Mesenchymal stem cell (in vitro differentiated cells and primary cell): ENCODE results near the gene GARIN3.

Experiments used
- DNase-seq: peaks from one replicate; pipeline ENCODE4 v3.0.0-alpha.2; 2013
- H2AFZ ChIP-seq: one replicate; pipeline ENCODE4 v1.6.1; 2013; ENCODE audit warnings: low read depth, mild to moderate bottlenecking, control low read depth, inconsistent platforms, low read length, moderate library complexity
- H2AK5ac ChIP-seq: 2 replicates; pipeline ENCODE4 v1.6.1; 2013; ENCODE audit warnings: low read length, moderate library complexity, mild to moderate bottlenecking, inconsistent platforms; ENCODE audit not compliant: severe bottlenecking
- H2BK120ac ChIP-seq: one replicate; pipeline ENCODE4 v1.6.1; 2013; ENCODE audit warnings: low read depth, mild to moderate bottlenecking, inconsistent platforms, low read length, moderate library complexity
- H2BK12ac ChIP-seq, 2 experiments: one replicate each; pipeline ENCODE4 v1.6.1; 2013; ENCODE audit warnings: inconsistent platforms in 2 of 2, low read length in 2 of 2, mild to moderate bottlenecking in 2 of 2, moderate library complexity in 2 of 2, control low read depth in 1 of 2
- H2BK15ac ChIP-seq: one replicate; pipeline ENCODE4 v1.6.1; 2013; ENCODE audit warnings: mild to moderate bottlenecking, low read depth, inconsistent platforms; ENCODE audit not compliant: poor library complexity, severe bottlenecking
- H2BK5ac ChIP-seq: 2 replicates; pipeline ENCODE4 v1.6.1; 2013; ENCODE audit warnings: low read depth, mild to moderate bottlenecking, low read length, control low read depth, inconsistent platforms; ENCODE audit not compliant: poor library complexity, severe bottlenecking
- H3K14ac ChIP-seq, 2 experiments: one replicate each; pipeline ENCODE4 v1.6.1; 2013; ENCODE audit warnings: inconsistent platforms in 2 of 2, low read length in 2 of 2, control low read depth in 1 of 2, mild to moderate bottlenecking in 1 of 2, moderate library complexity in 1 of 2
- H3K18ac ChIP-seq, 2 experiments: one replicate each; pipeline ENCODE4 v1.6.1; 2013; ENCODE audit warnings: inconsistent platforms in 2 of 2, low read length in 2 of 2, control low read depth in 1 of 2, low read depth in 1 of 2, mild to moderate bottlenecking in 1 of 2
- H3K23ac ChIP-seq, 2 experiments: one replicate each; pipeline ENCODE4 v1.6.1; 2013; ENCODE audit warnings: inconsistent platforms in 2 of 2, low read length in 2 of 2, mild to moderate bottlenecking in 2 of 2, moderate library complexity in 2 of 2, control low read depth in 1 of 2
- H3K27ac ChIP-seq: 2 replicates; pipeline ENCODE4 v1.5.1; 2013; ENCODE audit warnings: mild to moderate bottlenecking, moderate library complexity, low read length, control low read depth, inconsistent platforms; ENCODE audit not compliant: poor library complexity, severe bottlenecking
- H3K27me3 ChIP-seq, 2 experiments: 2 replicates each; pipeline versions ENCODE4 v1.6.1 to v1.7.0; 2013; ENCODE audit warnings: low read length in 2 of 2, mild to moderate bottlenecking in 2 of 2, moderate library complexity in 2 of 2, control low read depth in 1 of 2, inconsistent platforms in 1 of 2; ENCODE audit not compliant: control insufficient read depth in 1 of 2, insufficient read depth in 1 of 2
- H3K36me3 ChIP-seq, 2 experiments: 2 replicates each; pipeline versions ENCODE4 v1.6.1 to v1.7.0; 2013; ENCODE audit warnings: low read length in 2 of 2, control low read depth in 1 of 2, inconsistent platforms in 1 of 2, low read depth in 1 of 2, mild to moderate bottlenecking in 1 of 2; ENCODE audit not compliant: insufficient read depth in 2 of 2, control insufficient read depth in 1 of 2
- H3K4ac ChIP-seq, 2 experiments: one replicate each; pipeline ENCODE4 v1.6.1; 2013; ENCODE audit warnings: inconsistent platforms in 2 of 2, low read length in 2 of 2, mild to moderate bottlenecking in 2 of 2, moderate library complexity in 2 of 2, control low read depth in 1 of 2, low read depth in 1 of 2
- H3K4me1 ChIP-seq: 2 replicates; pipeline ENCODE4 v1.6.1; 2013; ENCODE audit warnings: low read depth, low read length, control low read depth; ENCODE audit not compliant: control insufficient read depth, insufficient read depth
- H3K4me2 ChIP-seq: 2 replicates; pipeline ENCODE4 v1.6.1; 2013; ENCODE audit warnings: low read length, mild to moderate bottlenecking, inconsistent platforms; ENCODE audit not compliant: poor library complexity, severe bottlenecking
- H3K4me3 ChIP-seq, 2 experiments: 2 replicates each; pipeline versions ENCODE4 v1.5.1 to v1.7.0; 2013; ENCODE audit warnings: low read length in 2 of 2, mild to moderate bottlenecking in 2 of 2, control low read depth in 1 of 2, low read depth in 1 of 2; ENCODE audit not compliant: insufficient read depth in 1 of 2
- H3K79me1 ChIP-seq: replicated peaks from 2 replicates; pipeline ENCODE4 v1.6.1; 2013; ENCODE audit warnings: mild to moderate bottlenecking, control low read depth, low read length, inconsistent platforms; ENCODE audit not compliant: poor library complexity, severe bottlenecking
- H3K9ac ChIP-seq: 2 replicates; pipeline ENCODE4 v1.7.0; 2013; ENCODE audit warnings: mild to moderate bottlenecking, low read length, moderate library complexity
- H3K9me3 ChIP-seq: 2 replicates; pipeline ENCODE4 v1.7.0; 2013; ENCODE audit warnings: mild to moderate bottlenecking, low read length; ENCODE audit not compliant: control insufficient read depth
- H4K8ac ChIP-seq: one replicate; pipeline ENCODE4 v1.6.1; 2013; ENCODE audit warnings: inconsistent platforms, mild to moderate bottlenecking, low read length, moderate library complexity
- H4K91ac ChIP-seq: one replicate; pipeline ENCODE4 v1.6.1; 2013; ENCODE audit warnings: mild to moderate bottlenecking, low read length, inconsistent platforms
- WGBS: methylation state at CpG from one replicate; pipeline ENCODE4 v1.1.7; 2013; ENCODE audit warnings: mixed read lengths; 5-methylcytosine and 5-hydroxymethylcytosine counted together

The GARIN3 gene

GRCh38 chr5:157167214-157167621 is 1.2 kb upstream of the GARIN3 start:
- H3K18ac ChIP-seq, result no peak overlapping the region
- no peak overlapping the region for H3K4me3 ChIP-seq
- H3K23ac ChIP-seq, result no peak overlapping the region
- DNase-seq, result peak; percentile 66
- no peak overlapping the region for H3K4me2 ChIP-seq
- H4K8ac ChIP-seq, result no peak overlapping the region
- no peak overlapping the region for H3K4ac ChIP-seq
- no peak overlapping the region for H2BK5ac ChIP-seq
- no peaks in the 10 kb centered on the region for H3K36me3 ChIP-seq
- no peaks in the 10 kb centered on the region for H3K4me1 ChIP-seq
- no peak overlapping the region for H3K14ac ChIP-seq
- H3K9ac ChIP-seq, result no peak overlapping the region
- no peaks in the 10 kb centered on the region for H3K79me1 ChIP-seq
- 64% methylated on average over 2 of the region's 4 CpGs for WGBS
- no peak overlapping the region for H2BK15ac ChIP-seq
- no peak overlapping the region for H2BK12ac ChIP-seq
- no peak overlapping the region for H3K27ac ChIP-seq
- H2AK5ac ChIP-seq, result no peak overlapping the region
- H2AFZ ChIP-seq, result no peak overlapping the region
- no peaks in the 10 kb centered on the region for H3K9me3 ChIP-seq
- H4K91ac ChIP-seq, result no peak overlapping the region
- H3K27me3 ChIP-seq, result peaks cover 8 to 14% of the 10 kb centered on the region in 2 experiments
- no peak overlapping the region for H2BK120ac ChIP-seq

GRCh38 chr5:157165668-157166067 is 396 bp downstream of the GARIN3 start:
- no peak overlapping the region for H4K8ac ChIP-seq
- no peaks in the 10 kb centered on the region for H3K4me1 ChIP-seq
- H2BK15ac ChIP-seq, result no peak overlapping the region
- H3K79me1 ChIP-seq, result no peaks in the 10 kb centered on the region
- H2AK5ac ChIP-seq, result no peak overlapping the region
- no peaks in the 10 kb centered on the region for H3K9me3 ChIP-seq
- H2BK120ac ChIP-seq, result no peak overlapping the region
- H3K23ac ChIP-seq, result no peak overlapping the region
- no peak overlapping the region for H3K14ac ChIP-seq
- no peak overlapping the region for H3K4me3 ChIP-seq
- H3K27me3 ChIP-seq, result peaks cover 8 to 14% of the 10 kb centered on the region in 2 experiments
- H4K91ac ChIP-seq, result no peak overlapping the region
- H3K18ac ChIP-seq, result no peak overlapping the region
- no peak overlapping the region for H2BK12ac ChIP-seq
- H3K4me2 ChIP-seq, result no peak overlapping the region
- no peak overlapping the region for H2AFZ ChIP-seq
- no peak overlapping the region for H3K27ac ChIP-seq
- 86% methylated on average over 12 of the region's 14 CpGs for whole genome bisulfite sequencing
- H3K36me3 ChIP-seq, result no peaks in the 10 kb centered on the region
- no peak overlapping the region for H2BK5ac ChIP-seq
- no peak overlapping the region for H3K9ac ChIP-seq
- no peak overlapping the region for H3K4ac ChIP-seq
- no peak for DNase-seq

- Histone ChIP-seq H3K79me1 (no peaks in the 10 kb centered on the region), H3K36me3 (no peaks in the 10 kb centered on the region), H3K4me1 (no peaks in the 10 kb centered on the region), H2BK120ac (no peak overlapping the region), H3K4me3 (no peak overlapping the region), H3K23ac (no peak overlapping the region), H3K4me2 (no peak overlapping the region), H2BK5ac (no peak overlapping the region), H2AK5ac (no peak overlapping the region), H3K27me3 (peaks cover 8 to 14% of the 10 kb centered on the region in 2 experiments), H3K18ac (no peak overlapping the region), H3K4ac (no peak overlapping the region), H4K91ac (no peak overlapping the region), H3K27ac (no peak overlapping the region), H3K9ac (no peak overlapping the region), H2BK12ac (no peak overlapping the region), H3K9me3 (no peaks in the 10 kb centered on the region), H2AFZ (no peak overlapping the region), H2BK15ac (no peak overlapping the region), H3K14ac (no peak overlapping the region), H4K8ac (no peak overlapping the region)
- no peak for DNase-seq
- WGBS, result 82% methylated on average over 4 of the region's 4 CpGs
Measured at GRCh38 chr5:157165261-157165660, 803 bp downstream of the GARIN3 start.

GRCh38 chr5:157164521-157164920 is 1.5 kb downstream of the GARIN3 start:
- Histone ChIP-seq H3K36me3 (no peaks in the 10 kb centered on the region), H2BK120ac (no peak overlapping the region), H3K14ac (no peak overlapping the region), H3K4me1 (no peaks in the 10 kb centered on the region), H3K4me3 (no peak overlapping the region), H2BK15ac (no peak overlapping the region), H3K9me3 (no peaks in the 10 kb centered on the region), H3K4me2 (no peak overlapping the region), H2AK5ac (no peak overlapping the region), H3K9ac (no peak overlapping the region), H2AFZ (no peak overlapping the region), H3K27ac (no peak overlapping the region), H3K23ac (no peak overlapping the region), H2BK12ac (no peak overlapping the region), H3K4ac (no peak overlapping the region), H4K91ac (no peak overlapping the region), H4K8ac (no peak overlapping the region), H3K79me1 (no peaks in the 10 kb centered on the region), H3K18ac (no peak overlapping the region), H2BK5ac (no peak overlapping the region), H3K27me3 (peaks cover 12 to 17% of the 10 kb centered on the region in 2 experiments)
- 79% methylated on average over 4 of the region's 5 CpGs for WGBS
- no peak for DNase-seq
